ENCODE measurements around the gene AGO4.
"Not testable (repeated sequence)": the region's sequence is repeated elsewhere in the genome, so short reads cannot be mapped to it uniquely, and the experiment has no call there.

The AGO4 gene

DNA sequence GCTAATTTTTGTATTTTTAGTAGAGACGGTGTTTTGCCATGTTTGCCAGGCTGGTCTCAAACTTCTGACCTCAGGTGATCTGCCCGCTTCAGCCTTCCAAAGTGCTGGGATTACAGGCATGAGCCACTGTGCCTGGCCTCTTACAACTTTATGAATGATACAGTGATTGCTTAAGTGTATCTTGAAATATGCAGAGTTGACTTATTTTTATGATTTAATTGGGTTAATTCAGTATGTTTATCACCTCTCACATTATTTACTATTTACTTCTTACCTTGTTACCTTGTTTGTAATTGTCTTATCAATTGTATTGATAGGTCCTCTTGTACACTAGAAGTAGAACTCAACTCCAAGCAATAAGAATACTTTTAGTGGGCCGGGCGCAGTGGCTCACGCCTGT is 4.9 kb downstream of the AGO4 start:
- not testable (repeated sequence) for DNase-seq

DNA sequence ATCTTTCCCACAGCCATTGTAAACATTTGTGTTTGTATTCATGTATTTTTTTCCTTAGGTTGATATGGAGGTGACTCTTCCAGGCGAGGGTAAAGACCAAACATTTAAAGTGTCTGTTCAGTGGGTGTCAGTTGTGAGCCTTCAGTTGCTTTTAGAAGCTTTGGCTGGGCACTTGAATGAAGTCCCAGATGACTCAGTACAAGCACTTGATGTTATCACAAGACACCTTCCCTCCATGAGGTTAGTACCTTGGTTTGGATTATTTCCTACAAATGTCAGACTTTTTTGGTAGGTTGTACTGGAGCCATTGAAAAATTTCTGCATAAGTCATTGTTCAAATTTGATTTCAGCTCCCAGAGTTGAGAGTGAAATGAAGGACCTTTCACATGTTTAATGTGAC is 17.4 kb downstream of the AGO4 start:
- no peak for DNase-seq

DNA sequence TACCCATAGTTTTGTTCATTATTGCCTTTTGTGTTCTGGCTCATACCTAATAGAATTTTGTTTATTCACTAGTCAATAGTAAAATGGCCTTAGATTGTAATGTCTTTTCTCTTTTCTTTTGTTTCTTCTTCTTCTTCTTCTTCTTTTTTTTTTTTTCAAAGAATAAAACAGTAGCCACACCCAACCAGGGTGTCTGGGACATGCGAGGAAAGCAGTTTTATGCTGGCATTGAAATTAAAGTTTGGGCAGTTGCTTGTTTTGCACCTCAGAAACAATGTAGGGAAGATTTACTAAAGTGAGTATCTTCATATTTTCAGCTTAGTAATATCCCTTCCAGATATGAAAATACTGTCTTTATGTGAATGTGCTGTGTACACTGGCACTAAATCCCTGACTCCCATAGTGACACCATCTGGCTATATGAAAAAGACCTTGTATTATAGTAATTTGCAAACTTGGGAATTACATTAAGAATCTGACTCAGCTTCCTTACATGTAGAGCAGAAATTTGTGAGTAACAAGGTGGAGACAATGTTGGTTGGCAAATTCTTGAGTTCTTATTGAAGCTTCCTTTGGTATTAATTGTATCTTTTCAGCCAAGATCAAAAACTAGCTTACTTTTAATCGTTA is 24.6 kb downstream of the AGO4 start:
- no peak for DNase-seq

DNA sequence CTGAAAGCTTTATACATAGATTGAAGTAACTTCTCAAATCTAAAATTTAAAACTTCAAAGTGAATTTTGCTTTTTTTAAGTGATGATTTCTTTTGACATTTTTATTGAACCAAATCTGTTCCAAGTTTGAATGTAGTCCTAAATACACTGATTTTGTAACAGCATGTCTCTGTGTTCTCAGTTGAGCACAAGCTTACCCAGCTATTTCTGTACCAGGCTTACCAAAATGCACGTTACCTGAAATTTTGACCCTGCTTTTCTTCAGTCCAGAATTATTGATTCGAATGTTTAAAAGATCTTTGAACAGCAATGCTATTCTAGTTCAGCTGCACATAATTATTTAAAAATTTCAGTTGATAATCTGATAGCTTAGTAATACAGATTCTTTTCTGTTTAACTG is 25.6 kb downstream of the AGO4 start:
- no peak for DNase-seq

DNA sequence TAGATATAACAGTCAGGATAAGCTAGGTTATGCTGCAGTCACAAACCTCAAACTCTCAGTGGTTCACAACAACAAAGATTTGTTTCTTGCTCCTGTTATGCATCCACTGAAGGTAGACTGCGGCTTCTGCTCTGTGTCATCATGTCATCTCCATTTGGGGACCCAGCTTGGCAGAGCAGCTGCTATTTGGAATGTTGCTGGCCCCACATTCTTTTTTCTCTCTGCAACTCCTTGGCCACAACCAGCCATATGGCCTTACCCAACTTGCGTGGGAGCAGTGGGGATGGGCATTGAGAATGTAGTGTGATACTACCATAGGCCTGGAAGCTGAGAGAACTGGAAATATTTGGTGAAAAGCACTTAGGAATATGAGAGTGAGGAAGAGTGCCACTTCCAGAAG is 26.4 kb downstream of the AGO4 start:
- DNase-seq = no peak

DNA sequence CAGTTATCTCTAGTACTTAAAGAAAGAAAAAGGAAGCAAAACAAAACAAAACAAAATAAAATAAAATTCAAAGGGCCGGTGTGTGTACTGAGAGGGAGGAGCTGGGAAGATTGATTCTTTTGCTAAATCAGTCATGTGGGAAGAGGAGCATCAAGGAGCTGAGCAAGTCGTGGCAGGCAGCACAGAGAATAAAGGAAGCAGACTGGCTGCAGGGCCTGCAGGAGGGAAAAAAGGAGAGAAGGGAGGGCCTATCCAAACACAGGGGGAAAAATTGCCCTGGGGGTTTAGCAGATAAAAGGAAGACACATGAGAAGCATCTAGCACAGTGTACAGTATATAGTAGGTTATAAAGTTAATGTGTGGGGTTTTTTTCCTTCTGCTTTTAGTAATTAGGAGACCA is 27.6 kb downstream of the AGO4 start:
- peak; percentile 82 for DNase-seq

DNA sequence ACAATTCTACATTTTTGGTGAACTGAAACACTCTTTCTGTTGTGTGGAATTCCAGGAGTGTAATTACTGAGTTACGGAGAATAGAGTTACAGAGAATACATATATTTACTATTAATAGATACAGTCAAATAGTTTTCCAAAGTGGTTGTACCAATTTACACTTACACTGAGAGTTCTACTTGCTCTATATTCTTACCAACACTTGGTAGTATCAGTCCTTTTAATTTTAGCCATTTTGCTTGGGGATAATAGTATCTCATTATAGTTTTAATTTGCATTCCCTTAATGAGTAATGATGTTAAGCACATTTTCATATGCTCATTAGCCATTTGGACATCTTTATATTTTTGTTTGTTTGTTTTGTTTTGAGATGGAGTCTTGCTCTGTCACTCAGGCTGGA is 28.9 kb downstream of the AGO4 start:
- no peak for DNase-seq

DNA sequence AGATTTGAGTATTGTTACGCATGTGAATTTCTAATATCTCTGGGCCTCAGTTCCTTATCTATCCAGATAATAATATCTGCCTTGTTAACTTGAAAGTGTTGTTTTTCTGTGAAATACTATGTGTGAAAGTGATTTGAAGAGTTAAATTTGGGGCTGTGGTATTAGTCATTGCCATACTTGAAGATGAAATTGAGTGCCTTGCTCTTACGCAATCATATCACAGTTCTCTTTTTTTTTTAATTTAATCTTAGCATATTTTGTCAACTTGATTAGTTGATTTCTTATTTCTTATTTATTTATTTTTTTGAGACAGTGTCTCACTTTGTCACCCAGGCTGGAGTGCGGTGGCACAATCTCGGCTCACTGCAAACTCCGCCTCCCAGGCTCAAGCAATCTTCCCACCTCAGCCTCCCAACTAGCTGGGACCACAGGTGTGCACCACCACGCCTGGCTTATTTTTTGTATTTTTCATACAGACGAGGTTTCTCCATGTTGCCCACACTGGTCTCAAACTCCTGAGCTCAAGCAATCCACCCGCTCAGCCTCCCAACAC is 31.0 kb downstream of the AGO4 start:
- DNase-seq = no peak

DNA sequence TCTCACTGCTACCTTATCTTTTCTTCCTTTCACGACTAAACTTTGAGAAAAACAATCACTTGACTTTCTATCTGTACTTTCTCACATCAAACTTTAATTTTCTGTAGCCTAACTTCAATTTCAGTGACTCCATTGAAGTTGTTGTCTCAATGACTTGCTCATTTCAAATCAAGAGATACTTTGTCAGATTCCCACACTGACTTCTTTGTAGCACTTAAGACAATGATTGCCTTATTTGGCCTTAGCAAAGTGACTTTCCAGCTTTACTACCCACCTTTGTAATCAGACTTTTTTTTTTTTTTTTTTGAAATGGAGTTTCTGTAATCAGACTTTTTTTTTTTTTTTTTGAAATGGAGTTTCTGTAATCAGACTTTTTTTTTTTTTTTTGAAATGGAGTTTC is 37.0 kb downstream of the AGO4 start:
- DNase-seq = no peak

DNA sequence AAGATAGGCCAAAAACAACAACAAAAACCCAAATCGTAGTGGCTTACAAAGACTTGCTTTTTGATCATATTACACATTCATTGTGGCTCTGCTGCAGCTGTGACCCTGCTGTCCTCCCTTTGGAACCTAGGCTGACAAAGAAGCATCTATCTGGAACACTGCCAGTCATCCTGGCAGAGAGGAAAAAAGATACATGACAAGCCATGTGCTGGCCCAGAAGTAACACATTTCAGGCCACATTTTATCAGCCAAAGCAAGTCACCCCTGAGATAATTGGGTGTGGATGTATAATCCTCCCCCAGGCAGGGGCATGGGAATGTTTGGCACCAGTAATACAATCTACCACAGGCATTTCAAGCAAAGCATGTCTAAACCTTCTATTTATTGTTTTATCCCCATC is 38.0 kb downstream of the AGO4 start:
- peak; percentile 59 for DNase-seq

DNA sequence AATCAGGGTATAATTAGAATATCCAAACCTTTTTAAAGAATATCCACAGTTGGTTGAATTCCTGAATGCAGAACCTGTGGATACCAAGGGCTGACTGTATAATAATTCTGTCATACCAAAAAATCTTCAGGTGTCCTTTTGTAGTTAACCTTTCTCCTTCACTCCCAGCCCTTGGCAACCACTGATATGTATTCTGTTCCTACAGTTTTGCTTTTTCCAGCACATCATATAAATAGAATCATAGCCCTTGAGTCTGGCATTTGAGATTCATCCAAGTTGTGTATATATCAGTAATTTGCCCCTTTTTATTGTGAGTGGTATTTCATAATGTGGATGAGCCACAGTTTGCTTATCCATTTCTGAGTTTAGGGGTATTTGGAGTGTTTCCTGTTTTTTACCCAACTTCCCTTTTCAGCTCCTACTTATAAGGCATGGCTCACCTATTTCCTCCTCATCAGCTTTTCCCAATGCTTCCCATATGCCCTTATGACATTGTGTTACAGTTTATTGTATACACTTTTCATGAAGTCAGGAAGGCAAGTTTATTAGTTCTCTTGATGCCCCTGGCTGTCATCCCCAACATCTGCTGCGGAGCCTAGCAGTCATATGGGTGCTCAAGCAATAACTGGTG is 40.2 kb downstream of the AGO4 start:
- no peak for DNase-seq

DNA sequence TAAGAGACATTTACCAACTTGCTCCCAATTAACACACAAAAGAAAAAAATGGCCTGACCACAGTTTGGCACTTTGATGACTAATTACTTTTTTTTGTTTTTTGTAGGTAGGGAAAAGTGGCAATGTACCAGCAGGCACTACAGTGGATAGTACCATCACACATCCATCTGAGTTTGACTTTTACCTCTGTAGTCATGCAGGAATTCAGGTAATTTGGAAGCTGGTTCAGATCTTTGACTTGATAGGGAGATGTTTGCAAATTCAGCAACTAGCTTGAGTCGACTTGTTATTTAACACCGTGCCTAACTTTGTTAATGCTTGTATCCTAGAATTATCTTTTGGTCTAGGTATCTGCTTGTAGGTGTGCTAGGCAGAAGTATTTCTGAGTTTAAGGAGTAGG is 42.2 kb downstream of the AGO4 start:
- DNase-seq = no peak

DNA sequence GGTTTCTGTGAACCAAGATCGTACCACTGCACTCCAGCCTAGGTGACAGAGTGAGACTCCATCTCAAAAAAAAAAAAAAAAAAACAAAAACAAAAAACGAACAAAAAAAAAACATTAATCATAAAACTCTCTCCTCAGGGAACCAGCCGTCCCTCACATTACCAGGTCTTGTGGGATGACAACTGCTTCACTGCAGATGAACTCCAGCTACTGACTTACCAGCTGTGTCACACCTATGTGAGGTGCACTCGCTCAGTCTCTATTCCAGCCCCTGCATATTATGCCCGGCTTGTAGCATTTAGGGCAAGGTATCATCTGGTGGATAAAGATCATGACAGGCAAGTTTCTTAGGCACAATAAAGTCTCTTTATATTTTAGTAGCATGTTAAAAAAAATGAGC is 42.9 kb downstream of the AGO4 start:
- no peak for DNase-seq

DNA sequence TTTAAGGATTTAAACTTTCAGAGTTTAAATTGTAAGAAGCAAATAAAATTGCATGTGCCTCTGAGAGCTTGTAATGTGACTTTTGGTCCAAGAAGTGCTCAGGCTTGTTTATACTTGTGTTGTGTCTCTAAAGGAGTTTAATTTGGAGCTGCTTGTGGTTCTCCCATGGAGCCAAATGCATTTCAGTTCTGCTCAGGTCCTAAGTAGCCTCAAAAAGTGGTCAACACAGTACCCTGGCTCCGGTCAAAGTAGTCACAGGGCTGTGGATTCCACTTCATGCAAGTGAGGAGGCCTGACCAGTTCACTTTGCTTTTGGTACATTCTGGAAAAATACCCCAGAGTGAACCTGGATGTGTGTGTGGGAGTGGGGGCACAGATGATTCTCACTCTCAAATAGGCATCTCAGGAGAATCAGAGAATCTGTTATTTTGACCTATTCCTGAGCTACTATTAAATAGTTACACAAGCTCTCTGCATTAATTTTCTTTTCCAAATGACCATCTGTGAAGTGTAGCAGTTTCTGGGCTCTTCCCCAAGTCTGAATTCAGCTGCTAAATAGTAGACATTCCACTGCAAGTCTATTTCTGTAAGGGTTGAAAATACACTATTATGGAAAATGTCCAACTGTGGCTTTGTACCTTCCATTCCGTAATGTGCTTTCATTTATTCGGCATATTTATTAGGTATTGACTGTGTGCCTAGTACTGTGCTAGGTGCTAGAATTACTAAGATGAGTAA is 43.5 kb downstream of the AGO4 start:
- no peak for DNase-seq

DNA sequence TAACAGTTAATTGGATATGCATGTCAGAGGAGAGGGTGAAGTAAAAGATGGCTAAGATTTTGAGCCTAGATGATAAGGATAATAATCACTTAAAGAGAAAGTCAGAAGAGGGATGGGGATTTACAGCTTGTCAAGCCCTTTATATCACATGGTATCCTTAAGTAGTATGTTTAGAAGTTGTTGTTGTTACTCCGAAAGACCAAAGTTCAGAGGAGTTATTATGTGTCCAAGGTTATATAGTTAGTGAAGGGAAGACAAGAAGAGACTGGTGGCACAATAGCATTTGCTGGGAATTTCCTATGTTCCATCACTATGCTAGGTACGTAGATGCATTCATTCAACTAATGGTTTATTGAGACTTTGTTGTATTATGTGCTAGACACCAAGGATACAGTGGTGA is 44.4 kb downstream of the AGO4 start:
- DNase-seq = no peak

DNA sequence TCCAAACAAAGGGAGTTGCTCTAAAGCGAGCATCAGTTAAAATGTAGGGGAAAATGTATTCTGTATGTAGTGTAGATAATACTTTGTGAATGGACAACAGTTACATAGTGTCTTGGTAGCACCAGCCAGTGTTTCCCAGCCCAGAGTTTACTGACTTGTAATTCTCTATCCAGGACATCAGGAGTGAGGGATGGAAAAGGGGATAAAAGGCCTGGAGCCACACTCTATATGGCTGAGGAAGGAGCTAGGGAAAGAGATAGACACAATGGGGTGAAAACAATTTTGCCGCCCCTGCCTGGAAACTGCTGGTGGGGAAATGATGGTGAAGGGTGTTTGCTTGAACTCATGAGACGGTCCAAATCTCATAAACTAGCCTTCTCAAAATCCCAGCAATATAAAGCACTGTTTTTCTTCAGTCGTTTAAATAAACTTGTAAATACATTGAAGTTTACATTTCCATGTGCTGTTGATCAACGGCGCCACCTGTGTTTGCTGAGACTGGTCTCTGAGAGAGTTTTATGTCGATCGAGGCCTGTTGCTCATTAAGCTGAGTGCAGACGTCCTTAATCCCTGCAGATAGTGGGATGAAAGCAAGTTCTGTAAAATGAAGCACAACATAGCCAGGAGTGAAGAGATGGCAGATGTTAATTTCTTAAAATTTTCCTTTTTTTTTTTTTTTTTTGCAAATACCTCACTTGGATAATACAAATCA is 47.3 kb downstream of the AGO4 start:
- DNase-seq = no peak

DNA sequence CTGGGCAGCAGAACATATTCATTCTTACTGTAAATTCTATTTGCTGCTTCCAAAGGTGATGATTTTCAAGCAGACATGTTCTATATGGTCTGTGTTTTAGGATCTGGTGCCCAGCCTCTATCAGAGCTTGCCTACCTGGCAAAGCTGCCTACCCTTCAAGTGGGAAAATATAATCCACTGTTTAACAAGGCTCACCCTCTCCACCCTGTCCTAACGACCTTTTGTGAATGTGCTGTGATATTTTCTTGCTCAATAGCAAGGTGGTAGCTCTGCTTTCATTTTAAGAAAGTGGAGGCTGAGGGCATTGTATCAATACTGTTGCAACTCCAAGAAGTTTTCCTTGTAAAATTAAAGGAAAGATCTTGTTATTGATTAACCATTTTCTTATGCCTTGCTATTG is 49.1 kb downstream of the AGO4 start:
- no peak for DNase-seq

DNA sequence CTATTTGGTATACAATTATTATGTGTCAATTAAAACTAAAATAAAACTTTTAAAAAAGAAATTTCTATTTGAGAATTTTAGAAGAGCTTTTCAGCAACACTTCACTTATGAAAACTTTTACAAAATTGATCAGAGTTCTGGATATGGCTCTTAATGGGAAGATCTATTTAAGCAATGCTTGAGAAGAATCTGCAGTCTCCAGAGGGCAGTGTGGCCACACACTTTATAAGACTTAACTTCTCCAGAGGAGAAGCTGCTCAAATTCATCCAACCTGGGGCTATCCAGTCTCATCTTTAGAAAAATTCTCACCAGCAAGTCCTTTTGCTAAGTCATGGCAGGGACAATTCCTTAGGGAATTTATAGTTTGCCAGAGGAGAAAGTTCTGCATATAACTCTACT is 50.0 kb downstream of the AGO4 start:
- DNase-seq = no peak

DNA sequence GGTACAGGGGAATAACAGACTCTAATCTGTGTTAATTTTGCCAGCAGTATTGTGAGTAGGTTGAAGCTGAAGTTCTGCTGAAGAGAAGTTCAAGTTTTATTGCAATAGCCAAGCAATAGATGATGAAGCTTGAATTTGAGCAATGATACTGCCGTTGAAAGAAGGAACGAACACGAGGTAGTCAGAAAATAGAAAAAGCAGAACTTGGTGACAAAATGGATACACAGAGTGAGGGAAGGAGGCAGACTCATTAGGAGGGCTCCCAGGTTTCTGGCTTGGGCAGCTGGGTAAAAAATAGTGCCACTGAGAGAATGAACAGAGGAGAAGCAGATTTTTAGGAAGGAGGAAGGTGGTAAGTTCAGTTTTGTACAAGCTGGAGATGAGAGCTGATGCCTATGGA is 52.9 kb downstream of the AGO4 start:
- DNase-seq = no peak

DNA sequence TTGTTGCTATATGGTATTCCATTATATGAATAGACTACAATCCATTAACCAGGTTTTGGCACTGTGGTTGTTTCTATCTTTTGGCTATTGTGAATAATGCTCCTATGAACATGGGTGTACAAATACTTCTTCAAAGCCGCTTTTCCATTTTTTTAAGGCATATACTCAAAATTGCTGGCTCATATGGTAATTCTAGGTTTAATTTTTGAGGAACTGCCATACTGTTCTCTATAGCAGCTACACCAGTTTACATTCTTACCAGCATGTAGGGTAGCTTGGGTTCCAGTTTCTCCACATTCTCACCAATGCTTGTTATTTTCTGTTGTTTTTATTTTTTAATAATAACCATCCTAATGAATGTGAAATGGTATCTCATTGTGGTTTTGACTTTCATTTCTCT is 55.3 kb downstream of the AGO4 start:
- DNase-seq = no peak

DNA sequence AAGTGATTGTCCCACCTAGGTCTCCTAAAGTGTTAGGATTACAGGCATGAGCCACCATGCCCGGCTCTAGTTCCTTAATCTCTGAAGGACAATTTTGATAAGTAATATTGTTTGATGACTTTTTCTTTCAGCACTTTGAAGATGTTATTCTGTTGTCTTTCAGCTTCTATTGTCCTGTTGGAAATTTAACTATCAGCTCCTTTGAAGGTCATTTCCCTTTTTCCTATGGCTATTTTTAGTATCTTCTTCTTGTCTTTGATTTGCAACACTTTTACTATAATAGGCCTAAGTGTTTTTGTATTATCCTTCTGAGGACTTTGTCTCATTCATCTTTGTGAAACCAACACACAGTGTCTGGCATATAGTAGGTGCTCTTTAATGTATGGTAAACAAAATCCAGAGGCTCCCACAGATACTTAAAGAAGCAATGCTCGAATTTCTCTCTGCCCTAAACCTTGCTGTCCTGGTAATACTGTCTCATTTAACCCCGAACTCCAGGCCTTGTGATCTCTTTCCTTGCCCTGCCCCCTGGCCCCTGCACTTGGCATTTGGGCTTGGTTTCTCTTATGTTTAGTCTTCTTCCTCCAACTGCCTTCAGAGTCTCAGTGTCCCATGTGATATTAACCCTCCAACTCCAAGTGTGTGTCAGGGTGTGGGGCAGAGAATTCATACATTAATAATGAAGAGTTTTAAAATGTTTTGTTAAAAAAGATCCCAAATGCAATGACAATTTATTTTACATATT is 56.2 kb downstream of the AGO4 start:
- DNase-seq = no peak

DNA sequence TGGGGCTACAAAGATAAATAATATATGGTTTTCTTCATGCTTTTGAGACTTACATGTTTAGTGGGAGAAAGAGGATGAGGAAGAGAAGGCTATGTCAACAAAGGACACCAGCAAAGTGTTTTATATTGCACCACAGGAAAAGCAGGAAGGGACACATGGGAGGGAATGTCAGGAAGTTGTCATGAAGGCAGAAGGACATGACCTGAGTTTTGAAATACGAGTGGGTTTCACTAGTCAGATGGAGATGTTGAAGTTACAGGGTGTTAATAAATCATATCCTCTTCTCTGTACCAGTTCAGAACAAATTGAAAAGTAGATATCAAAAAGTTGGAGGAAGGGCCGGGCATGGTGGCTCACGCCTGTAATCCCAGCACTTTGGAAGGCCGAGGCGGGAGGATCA is 57.0 kb downstream of the AGO4 start:
- no peak for DNase-seq

DNA sequence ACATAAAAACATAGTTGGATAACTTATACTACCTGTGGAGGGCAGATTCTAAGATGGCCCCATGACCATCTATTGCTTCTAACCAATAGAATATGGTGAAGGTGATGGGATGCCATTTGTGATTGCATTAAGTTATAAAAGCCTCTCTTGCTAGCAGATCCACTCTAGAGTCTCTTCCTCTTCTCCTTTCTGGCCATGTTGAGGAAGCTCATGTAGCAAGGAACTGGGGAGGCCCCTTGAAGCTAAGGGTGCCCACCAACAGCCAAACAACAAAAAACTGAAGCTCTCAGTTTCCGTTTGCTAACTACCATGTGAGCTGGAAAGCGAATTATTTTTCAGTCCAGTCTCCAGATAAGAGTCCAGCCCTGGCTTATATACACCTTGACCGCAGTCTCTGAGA is 59.2 kb downstream of the AGO4 start:
- DNase-seq = no peak
